Natural killer cell (primary cell): ENCODE measurements around the gene SGIP1. TPM values are rescaled to one million over a fixed set of nuclear protein-coding genes. Genes with fewer than 3 reads are reported as not detected.

Experiments
- ATAC-seq, 3 donors: fragments of 150-1000 bp in 2 of 3; fragments of 200-7000 bp in 1 of 3; cut with Tn5 transposase; 1 replicate in 1 of 3; 2 replicates in 2 of 3; pipeline ENCODE4 v1.10.0; 2021; ENCODE audit warnings: mild to moderate bottlenecking in 2 of 3, moderate library complexity in 2 of 3
- DNase-seq, 2 donors: peaks; one replicate each; pipeline versions ENCODE4 v3.0.0 to v3.0.0-alpha.2; 2013 to 2021; ENCODE audit warnings: mixed read lengths in 1 of 2
- H3K27ac ChIP-seq: one replicate; pipeline ENCODE4 v1.5.1; 2013; ENCODE audit warnings: mild to moderate bottlenecking, low read length
- H3K27me3 ChIP-seq: one replicate; pipeline ENCODE4 v1.6.1; 2013; ENCODE audit warnings: low read length; ENCODE audit not compliant: control insufficient read depth, insufficient read depth
- H3K36me3 ChIP-seq: one replicate; pipeline ENCODE4 v1.6.1; 2013; ENCODE audit warnings: low read length; ENCODE audit not compliant: control insufficient read depth, insufficient read depth
- H3K4me1 ChIP-seq: one replicate; pipeline ENCODE4 v1.6.1; 2013; ENCODE audit warnings: low read length; ENCODE audit not compliant: control insufficient read depth, insufficient read depth
- H3K4me3 ChIP-seq: one replicate; pipeline ENCODE4 v1.5.1; 2013; ENCODE audit warnings: low read length
- H3K9me3 ChIP-seq: one replicate; pipeline ENCODE4 v1.6.1; 2013; ENCODE audit warnings: low read length; ENCODE audit not compliant: control insufficient read depth, insufficient read depth
- H3K27ac Mint-ChIP-seq, 2 donors: one replicate each; pipeline ENCODE4 v1.8.0; 2022; ENCODE audit warnings: mild to moderate bottlenecking in 2 of 2, mixed read lengths in 2 of 2, moderate library complexity in 1 of 2
- H3K27me3 Mint-ChIP-seq, 2 donors: one replicate each; pipeline ENCODE4 v1.8.0; 2022; ENCODE audit warnings: low read depth in 2 of 2, mixed read lengths in 2 of 2
- H3K36me3 Mint-ChIP-seq: one replicate; pipeline ENCODE4 v1.8.0; 2022; ENCODE audit warnings: mixed read lengths
- H3K4me1 Mint-ChIP-seq, 2 donors: one replicate each; pipeline ENCODE4 v1.8.0; 2022; ENCODE audit warnings: mixed read lengths in 2 of 2
- H3K4me3 Mint-ChIP-seq: one replicate; pipeline ENCODE4 v1.8.0; 2022; ENCODE audit warnings: mild to moderate bottlenecking, moderate library complexity, mixed read lengths
- H3K9me3 Mint-ChIP-seq, 2 donors: one replicate each; pipeline ENCODE4 v1.8.0; 2022; ENCODE audit warnings: mixed read lengths in 2 of 2
- WGBS: methylation state at CpG from one replicate; pipeline ENCODE4 v1.1.7; 2013; ENCODE audit warnings: missing lambda C conversion rate; ENCODE audit not compliant: insufficient coverage; 5-methylcytosine and 5-hydroxymethylcytosine counted together
- intact Hi-C: fragments of 100-400 bp; cut with micrococcal nuclease; formaldehyde crosslinking; loops from one replicate; pipeline ENCODE4 v1.14.2; 2022
- total RNA-seq, 4 donors: library from RNA; stranded (reverse); fragments of 120-200 nt in 1 of 4; gene quantifications; one replicate each; pipeline versions ENCODE4 v1.2.3 to v1.2.4, GENCODE V29; 2013 to 2022
- TF ChIP-seq, protein P1 (sequence below): fragments of 200-600 bp; IDR thresholded peaks from one replicate; pipeline ENCODE4 v1.8.0; 2022; ENCODE audit warnings: antibody characterized with exemption

The SGIP1 gene
- total RNA-seq, 3 donors from 2014 or later (not counting 1 experiment from before 2014, with no cell fraction given), result 0.05 TPM; not detected in 2

DNA sequence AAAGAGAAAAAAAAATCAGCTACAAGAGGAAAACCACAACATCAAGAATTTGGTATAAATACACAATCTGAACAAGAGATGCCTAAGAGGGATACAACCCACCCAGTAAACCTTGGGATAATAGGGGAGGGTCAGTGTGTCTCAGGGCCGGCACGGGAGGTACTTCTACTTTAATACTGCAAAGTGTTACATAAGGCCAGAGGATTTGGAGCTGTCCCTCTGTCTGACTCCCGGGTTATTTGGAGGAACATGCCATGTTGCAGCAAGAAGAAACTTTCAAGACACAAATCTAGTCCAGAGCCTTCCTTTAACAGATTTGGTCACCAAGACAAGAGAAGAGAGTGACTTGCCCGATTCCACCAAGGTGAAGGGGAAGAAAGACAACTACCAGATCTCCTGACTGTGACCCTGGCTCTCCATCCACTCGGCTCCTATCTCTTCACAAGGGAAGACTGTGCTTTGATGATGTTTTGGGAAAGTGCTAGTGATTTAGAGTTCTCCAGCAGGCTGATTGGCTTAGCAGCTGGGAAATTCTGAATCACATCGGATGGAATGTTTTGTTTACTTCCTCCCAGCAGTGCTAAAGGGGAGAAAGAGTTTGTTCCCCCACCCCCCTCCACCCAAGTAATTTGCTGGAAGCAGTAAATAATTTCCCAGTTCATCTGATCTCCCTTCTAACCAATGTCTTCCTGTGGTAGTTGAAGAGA lies 29.3 kb downstream of the SGIP1 start:
- TF ChIP-seq, protein P1, sequence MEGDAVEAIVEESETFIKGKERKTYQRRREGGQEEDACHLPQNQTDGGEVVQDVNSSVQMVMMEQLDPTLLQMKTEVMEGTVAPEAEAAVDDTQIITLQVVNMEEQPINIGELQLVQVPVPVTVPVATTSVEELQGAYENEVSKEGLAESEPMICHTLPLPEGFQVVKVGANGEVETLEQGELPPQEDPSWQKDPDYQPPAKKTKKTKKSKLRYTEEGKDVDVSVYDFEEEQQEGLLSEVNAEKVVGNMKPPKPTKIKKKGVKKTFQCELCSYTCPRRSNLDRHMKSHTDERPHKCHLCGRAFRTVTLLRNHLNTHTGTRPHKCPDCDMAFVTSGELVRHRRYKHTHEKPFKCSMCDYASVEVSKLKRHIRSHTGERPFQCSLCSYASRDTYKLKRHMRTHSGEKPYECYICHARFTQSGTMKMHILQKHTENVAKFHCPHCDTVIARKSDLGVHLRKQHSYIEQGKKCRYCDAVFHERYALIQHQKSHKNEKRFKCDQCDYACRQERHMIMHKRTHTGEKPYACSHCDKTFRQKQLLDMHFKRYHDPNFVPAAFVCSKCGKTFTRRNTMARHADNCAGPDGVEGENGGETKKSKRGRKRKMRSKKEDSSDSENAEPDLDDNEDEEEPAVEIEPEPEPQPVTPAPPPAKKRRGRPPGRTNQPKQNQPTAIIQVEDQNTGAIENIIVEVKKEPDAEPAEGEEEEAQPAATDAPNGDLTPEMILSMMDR, result no peak
- no peaks in the 10 kb centered on the region for H3K27me3 ChIP-seq
- Mint-ChIP-seq H3K9me3 (peaks cover 0 to 2% of the 10 kb centered on the region in 2 donors), H3K4me1 (no peaks in the 10 kb centered on the region), H3K27me3 (peaks cover 7 to 38% of the 10 kb centered on the region in 2 donors), H3K36me3 (no peaks in the 10 kb centered on the region), H3K4me3 (no peak overlapping the region), H3K27ac (no peak overlapping the region)
- intact Hi-C loops, result no loop called here
- no peak overlapping the region for H3K27ac ChIP-seq
- H3K9me3 ChIP-seq, result no peaks in the 10 kb centered on the region
- DNase-seq, result no peak
- no peaks in the 10 kb centered on the region for H3K36me3 ChIP-seq
- H3K4me1 ChIP-seq, result no peaks in the 10 kb centered on the region
- no peak overlapping the region for H3K4me3 ChIP-seq
- 94% methylated on average over 4 of the region's 6 CpGs for WGBS
- ATAC-seq, result no peak

DNA sequence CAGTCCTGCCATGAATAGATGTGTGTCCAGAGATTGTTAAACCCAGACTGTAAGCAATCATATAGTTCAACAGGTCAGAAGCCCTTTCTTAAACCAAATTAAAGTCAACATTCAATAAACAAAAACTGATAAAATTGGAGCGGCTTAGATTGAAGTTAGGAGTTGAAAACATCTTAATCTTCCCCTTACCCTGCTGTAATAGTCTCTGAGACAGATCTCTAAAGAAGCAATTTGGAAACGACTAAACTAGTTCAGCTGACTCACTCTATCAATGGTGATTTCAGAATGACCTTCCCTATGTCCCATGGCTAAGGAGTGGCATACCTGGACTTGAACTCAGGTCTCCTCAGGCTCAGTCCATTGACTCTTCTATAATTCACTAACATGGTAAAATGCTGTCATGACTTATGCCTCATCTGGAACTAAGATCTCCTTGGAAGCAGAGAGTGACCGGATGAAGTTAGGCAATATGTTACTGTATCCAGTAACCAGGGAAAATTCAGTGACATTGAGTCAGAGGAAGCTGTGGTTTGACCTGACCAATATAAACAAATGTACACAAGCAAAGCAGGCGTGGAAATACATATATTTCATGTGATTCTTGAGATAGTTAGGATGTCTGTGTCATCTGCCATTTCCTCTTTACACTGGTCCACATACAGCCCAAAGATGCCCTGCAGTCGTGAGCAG lies 30.1 kb downstream of the SGIP1 start:
- WGBS, result 85% methylated on average over 2 of the region's 5 CpGs
- intact Hi-C loops, result no loop called here
- Histone ChIP-seq H3K36me3 (no peaks in the 10 kb centered on the region), H3K4me1 (no peaks in the 10 kb centered on the region), H3K27ac (no peak overlapping the region), H3K4me3 (no peak overlapping the region), H3K27me3 (no peaks in the 10 kb centered on the region), H3K9me3 (no peaks in the 10 kb centered on the region)
- Mint-ChIP-seq H3K36me3 (no peaks in the 10 kb centered on the region), H3K27me3 (peaks cover 7 to 41% of the 10 kb centered on the region in 2 donors), H3K4me3 (no peak overlapping the region), H3K9me3 (peaks cover 0 to 2% of the 10 kb centered on the region in 2 donors), H3K4me1 (no peaks in the 10 kb centered on the region), H3K27ac (no peak overlapping the region)
- TF ChIP-seq, protein P1, result no peak
- DNase-seq (no peak), ATAC-seq (no peak)

DNA sequence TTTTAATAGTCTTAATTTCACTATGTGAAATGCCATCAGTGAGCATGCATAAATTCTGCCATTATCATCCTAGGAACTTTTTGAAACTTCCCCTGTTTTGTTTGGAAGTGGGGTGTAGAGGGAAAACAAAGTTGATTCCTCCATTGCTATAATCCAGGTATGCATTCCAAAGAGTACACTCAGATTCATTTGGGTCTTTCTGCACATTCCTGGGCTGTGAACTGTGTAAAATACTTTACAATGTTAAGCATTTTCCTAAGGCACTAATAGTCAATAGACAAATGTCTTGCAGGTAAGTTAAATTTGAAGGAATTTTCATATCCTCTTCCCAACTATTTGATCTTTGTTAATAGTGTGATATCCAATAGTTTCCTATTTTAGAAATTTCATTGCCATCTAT lies 36.2 kb downstream of the SGIP1 start:
- Histone ChIP-seq H3K4me1 (no peaks in the 10 kb centered on the region), H3K9me3 (no peaks in the 10 kb centered on the region), H3K27me3 (no peaks in the 10 kb centered on the region), H3K4me3 (no peak overlapping the region), H3K36me3 (no peaks in the 10 kb centered on the region), H3K27ac (no peak overlapping the region)
- no peak overlapping the region for H3K4me3 Mint-ChIP-seq
- no peak for ATAC-seq
- H3K36me3 Mint-ChIP-seq, result no peaks in the 10 kb centered on the region
- H3K27ac Mint-ChIP-seq, result no peak overlapping the region
- intact Hi-C loops, result no loop called here
- no peaks in the 10 kb centered on the region for H3K4me1 Mint-ChIP-seq
- peaks cover 2% of the 10 kb centered on the region in 2 donors for H3K9me3 Mint-ChIP-seq
- TF ChIP-seq, protein P1, result no peak
- H3K27me3 Mint-ChIP-seq, result peaks cover 3 to 9% of the 10 kb centered on the region in 2 donors
- no peak for DNase-seq
